Cardiac muscle cell (in vitro differentiated cells and primary cell): ENCODE results near the gene MSI1. TPM values are rescaled to one million over a fixed set of nuclear protein-coding genes. Genes with fewer than 3 reads are reported as not detected.

Experiments used
- DNase-seq, 2 donors: peaks; one replicate each; pipeline versions ENCODE4 v3.0.0 to v3.0.0-alpha.2; 2010 to 2017; ENCODE audit warnings: low read depth in 1 of 2, low spot score in 1 of 2
- H3K27ac ChIP-seq: fragments of 200-600 bp; sonication (generic); 2 replicates; pipeline ENCODE4 v1.5.1; 2016
- H3K27me3 ChIP-seq: fragments of 200-600 bp; sonication (generic); 2 replicates; pipeline ENCODE4 v1.6.0; 2016; ENCODE audit warnings: control low read depth
- H3K36me3 ChIP-seq: fragments of 200-600 bp; sonication (generic); 2 replicates; pipeline ENCODE4 v1.5.1; 2016; ENCODE audit warnings: control low read depth
- H3K4me1 ChIP-seq: fragments of 200-600 bp; sonication (generic); 2 replicates; pipeline ENCODE4 v1.8.1; 2017; ENCODE audit warnings: low read depth, mild to moderate bottlenecking, mixed run types
- H3K4me3 ChIP-seq: fragments of 200-600 bp; sonication (generic); 2 replicates; pipeline ENCODE4 v1.5.1; 2016; ENCODE audit warnings: mild to moderate bottlenecking
- H3K9me3 ChIP-seq: fragments of 200-600 bp; sonication (generic); 2 replicates; pipeline ENCODE4 v1.5.1; 2017; ENCODE audit warnings: low read depth, mild to moderate bottlenecking, control low read depth
- polyA plus RNA-seq: library from polyadenylated mRNA; unstranded; fragments of >200 nt; fragmentation: Nextera tagmentation; extraction: Ambion mirVana; gene quantifications from 2 replicates; pipeline ENCODE4 v1.2.1, GENCODE V29; 2016
- total RNA-seq: library from RNA; depleted of rRNA; stranded (reverse); fragments of >200 nt; gene quantifications from 2 replicates; pipeline ENCODE4 v1.2.3, GENCODE V29; 2016
- TF ChIP-seq, protein P1 (sequence below): IDR thresholded peaks from 2 replicates; pipeline ENCODE4 v1.5.1; 2012; ENCODE audit warnings: low read depth, mild to moderate bottlenecking, low read length

MSI1 gene
- total and polyA plus RNA-seq, 2 experiments from 2014 or later, result 26.2 to 28.8 TPM

GRCh38 chr12:120363274-120363855, 5.6 kb downstream of the MSI1 start:
- H3K4me3 ChIP-seq, result no peak overlapping the region
- peak overlapping the region; percentile 97 for H3K27ac ChIP-seq
- no peaks in the 10 kb centered on the region for H3K36me3 ChIP-seq
- DNase-seq, result no peak
- H3K27me3 ChIP-seq, result no peaks in the 10 kb centered on the region
- no peaks in the 10 kb centered on the region for H3K9me3 ChIP-seq
- TF ChIP-seq, protein P1, sequence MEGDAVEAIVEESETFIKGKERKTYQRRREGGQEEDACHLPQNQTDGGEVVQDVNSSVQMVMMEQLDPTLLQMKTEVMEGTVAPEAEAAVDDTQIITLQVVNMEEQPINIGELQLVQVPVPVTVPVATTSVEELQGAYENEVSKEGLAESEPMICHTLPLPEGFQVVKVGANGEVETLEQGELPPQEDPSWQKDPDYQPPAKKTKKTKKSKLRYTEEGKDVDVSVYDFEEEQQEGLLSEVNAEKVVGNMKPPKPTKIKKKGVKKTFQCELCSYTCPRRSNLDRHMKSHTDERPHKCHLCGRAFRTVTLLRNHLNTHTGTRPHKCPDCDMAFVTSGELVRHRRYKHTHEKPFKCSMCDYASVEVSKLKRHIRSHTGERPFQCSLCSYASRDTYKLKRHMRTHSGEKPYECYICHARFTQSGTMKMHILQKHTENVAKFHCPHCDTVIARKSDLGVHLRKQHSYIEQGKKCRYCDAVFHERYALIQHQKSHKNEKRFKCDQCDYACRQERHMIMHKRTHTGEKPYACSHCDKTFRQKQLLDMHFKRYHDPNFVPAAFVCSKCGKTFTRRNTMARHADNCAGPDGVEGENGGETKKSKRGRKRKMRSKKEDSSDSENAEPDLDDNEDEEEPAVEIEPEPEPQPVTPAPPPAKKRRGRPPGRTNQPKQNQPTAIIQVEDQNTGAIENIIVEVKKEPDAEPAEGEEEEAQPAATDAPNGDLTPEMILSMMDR, result no peak
- H3K4me1 ChIP-seq, result peaks cover 23% of the 10 kb centered on the region

DNA sequence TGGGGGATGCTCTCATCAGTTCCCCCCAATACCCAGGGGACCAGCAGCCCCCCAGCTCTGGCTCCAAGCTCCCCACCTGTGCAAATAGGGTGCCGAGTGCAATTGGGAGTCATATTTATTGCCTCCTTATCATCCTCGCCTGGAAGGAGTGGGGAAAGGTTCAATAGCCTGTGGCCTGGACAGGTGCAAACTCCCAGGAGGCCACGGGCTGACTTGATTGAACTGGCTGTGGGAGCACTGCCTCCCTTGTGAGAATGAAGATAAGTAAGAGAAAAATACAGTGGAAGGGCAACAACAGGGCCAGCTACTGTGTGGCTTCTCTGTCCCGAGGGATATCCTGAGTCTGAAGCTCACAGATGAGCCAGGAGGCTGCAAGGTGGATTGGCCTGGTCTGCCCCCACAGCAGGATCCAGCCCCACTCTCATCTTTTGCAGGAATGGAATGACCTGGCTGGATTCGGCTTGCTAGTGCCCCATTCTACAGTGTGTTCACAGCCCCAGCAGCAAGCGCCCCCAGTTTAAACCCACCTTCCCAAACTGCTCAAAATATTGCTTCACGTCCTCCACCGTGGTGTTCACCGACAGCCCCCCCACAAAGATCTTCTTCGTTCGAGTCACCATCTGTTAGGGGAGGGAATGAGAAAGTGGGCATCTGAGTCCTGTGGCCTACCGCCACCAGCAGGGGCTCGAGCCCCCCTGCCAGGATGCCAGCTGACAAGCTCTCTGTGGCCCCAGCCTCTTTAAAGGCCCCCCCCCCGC, 6.3 kb downstream of the MSI1 start:
- H3K27ac ChIP-seq, result peak overlapping the region; percentile 97
- H3K4me1 ChIP-seq, result peaks cover 23% of the 10 kb centered on the region
- H3K4me3 ChIP-seq, result no peak overlapping the region
- no peaks in the 10 kb centered on the region for H3K9me3 ChIP-seq
- TF ChIP-seq, protein P1, result no peak
- no peaks in the 10 kb centered on the region for H3K27me3 ChIP-seq
- peaks cover 3% of the 10 kb centered on the region for H3K36me3 ChIP-seq
- no peak for DNase-seq

DNA sequence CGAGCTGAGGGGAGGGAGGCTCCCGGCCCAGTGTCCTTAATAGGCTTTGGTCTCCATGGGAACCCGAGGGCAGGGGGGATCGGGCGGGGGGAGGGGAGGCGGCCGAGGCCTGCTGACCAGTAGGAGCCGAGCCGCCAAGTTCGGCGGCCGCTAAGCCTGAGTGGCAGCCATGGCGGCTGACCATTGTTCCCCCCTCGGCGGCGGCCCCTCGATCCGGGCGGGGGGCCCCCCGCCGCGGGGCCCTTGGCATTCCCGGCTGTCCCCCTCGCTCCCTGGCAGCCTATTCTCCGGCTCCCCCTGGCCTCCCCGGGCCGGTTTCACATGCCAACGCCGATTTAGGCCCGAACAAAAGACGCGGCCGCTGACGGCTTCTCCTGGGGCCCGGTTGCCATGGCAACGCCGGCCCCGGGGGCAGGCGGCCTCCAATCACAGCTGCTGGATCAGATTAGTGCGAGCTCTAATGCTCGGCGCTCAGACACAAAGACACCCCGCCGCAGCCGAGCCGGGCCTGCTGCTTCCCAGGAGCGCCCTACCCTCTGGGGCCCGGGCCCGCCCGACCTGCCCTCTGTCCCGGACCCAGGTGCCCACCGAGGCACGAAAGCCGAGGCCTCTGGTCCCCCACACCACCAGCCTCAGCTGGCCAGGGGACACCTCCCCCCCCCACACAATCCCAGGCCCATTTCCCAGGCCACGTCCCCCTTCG, 7.3 kb downstream of the MSI1 start:
- DNase-seq, result peak; percentile 92 to 95
- H3K4me3 ChIP-seq, result peak overlapping the region; percentile 41
- TF ChIP-seq, protein P1, result no peak
- H3K36me3 ChIP-seq, result peaks cover 10% of the 10 kb centered on the region
- no peaks in the 10 kb centered on the region for H3K9me3 ChIP-seq
- peak overlapping the region; percentile 97 for H3K27ac ChIP-seq
- no peaks in the 10 kb centered on the region for H3K27me3 ChIP-seq
- peaks cover 19% of the 10 kb centered on the region for H3K4me1 ChIP-seq

GRCh38 chr12:120359128-120359527, 9.8 kb downstream of the MSI1 start:
- Histone ChIP-seq H3K36me3 (peaks cover 17% of the 10 kb centered on the region), H3K9me3 (no peaks in the 10 kb centered on the region), H3K4me1 (peaks cover 17% of the 10 kb centered on the region), H3K27ac (no peak overlapping the region), H3K4me3 (no peak overlapping the region), H3K27me3 (no peaks in the 10 kb centered on the region)
- TF ChIP-seq, protein P1, result no peak
- DNase-seq, result no peak

GRCh38 chr12:120358412-120359100, 10.4 kb downstream of the MSI1 start:
- no peak for DNase-seq
- peaks cover 14% of the 10 kb centered on the region for H3K4me1 ChIP-seq
- no peak overlapping the region for H3K27ac ChIP-seq
- TF ChIP-seq, protein P1, result no peak
- H3K9me3 ChIP-seq, result no peaks in the 10 kb centered on the region
- H3K27me3 ChIP-seq, result no peaks in the 10 kb centered on the region
- H3K4me3 ChIP-seq, result no peak overlapping the region
- H3K36me3 ChIP-seq, result peaks cover 18% of the 10 kb centered on the region
